Naive B cell (primary cell): ENCODE measurements around the gene TACC2. TPM values are rescaled to one million over a fixed set of nuclear protein-coding genes. Genes with fewer than 3 reads are reported as not detected.

Source experiments
- ATAC-seq, 2 donors: fragments of 150-1000 bp; cut with Tn5 transposase; 2 replicates each; pipeline ENCODE4 v1.10.0; 2021; ENCODE audit warnings: low read depth in 2 of 2, mild to moderate bottlenecking in 2 of 2, moderate library complexity in 2 of 2
- DNase-seq: peaks from one replicate; pipeline ENCODE4 v3.0.0; 2022
- H3K27ac Mint-ChIP-seq, 6 donors: one replicate each; pipeline ENCODE4 v1.8.0; 2020 to 2022; ENCODE audit warnings: mild to moderate bottlenecking in 6 of 6, mixed read lengths in 6 of 6, moderate library complexity in 5 of 6, inconsistent platforms in 2 of 6
- H3K27me3 Mint-ChIP-seq, 3 donors: one replicate each; pipeline ENCODE4 v1.8.0; 2021 to 2022; ENCODE audit warnings: mixed read lengths in 3 of 3, mild to moderate bottlenecking in 1 of 3
- H3K36me3 Mint-ChIP-seq, 2 donors: one replicate each; pipeline ENCODE4 v1.8.0; 2020 to 2022; ENCODE audit warnings: mixed read lengths in 2 of 2, inconsistent platforms in 1 of 2, mild to moderate bottlenecking in 1 of 2
- H3K4me1 Mint-ChIP-seq, 3 donors: one replicate each; pipeline ENCODE4 v1.8.0; 2020 to 2022; ENCODE audit warnings: mixed read lengths in 3 of 3, inconsistent platforms in 1 of 3, mild to moderate bottlenecking in 1 of 3, moderate library complexity in 1 of 3
- H3K4me3 Mint-ChIP-seq, 8 donors: one replicate each; pipeline ENCODE4 v1.8.0; 2020 to 2022; ENCODE audit warnings: mild to moderate bottlenecking in 8 of 8, mixed read lengths in 8 of 8, moderate library complexity in 8 of 8, inconsistent platforms in 2 of 8
- H3K9me3 Mint-ChIP-seq, 7 donors: one replicate each; pipeline ENCODE4 v1.8.0; 2020 to 2022; ENCODE audit warnings: mixed read lengths in 7 of 7, mild to moderate bottlenecking in 5 of 7, inconsistent platforms in 2 of 7, moderate library complexity in 1 of 7
- polyA plus RNA-seq, 6 donors: library from polyadenylated mRNA; unstranded; fragments of 300-500 nt; fragmentation: Illumina TruSeq; gene quantifications; one replicate each; pipeline ENCODE4 v1.2.3, GENCODE V29; 2021; ENCODE audit warnings: low read depth in 6 of 6

Gene TACC2
- polyA plus RNA-seq, 6 donors from 2014 or later = not detected

- peaks cover 0 to 5% (median 0%) of the 10 kb centered on the region in 3 donors for H3K4me1 Mint-ChIP-seq
- ATAC-seq (no peak), DNase-seq (no peak)
- no peak overlapping the region for H3K4me3 Mint-ChIP-seq
- H3K9me3 Mint-ChIP-seq = peaks cover 9 to 35% (median 21%) of the 10 kb centered on the region in 7 donors
- H3K27me3 Mint-ChIP-seq = peaks cover 28 to 54% (median 32%) of the 10 kb centered on the region in 3 donors
- no peak overlapping the region for H3K27ac Mint-ChIP-seq
- H3K36me3 Mint-ChIP-seq = peaks cover 6 to 11% of the 10 kb centered on the region in 2 donors
Observed at GRCh38 chr10:122265896-122266295, 276.9 kb downstream of the TACC2 start.

- no peak overlapping the region for H3K4me3 Mint-ChIP-seq
Observed at GRCh38 chr10:122267849-122268737, 279.1 kb downstream of the TACC2 start.

DNA sequence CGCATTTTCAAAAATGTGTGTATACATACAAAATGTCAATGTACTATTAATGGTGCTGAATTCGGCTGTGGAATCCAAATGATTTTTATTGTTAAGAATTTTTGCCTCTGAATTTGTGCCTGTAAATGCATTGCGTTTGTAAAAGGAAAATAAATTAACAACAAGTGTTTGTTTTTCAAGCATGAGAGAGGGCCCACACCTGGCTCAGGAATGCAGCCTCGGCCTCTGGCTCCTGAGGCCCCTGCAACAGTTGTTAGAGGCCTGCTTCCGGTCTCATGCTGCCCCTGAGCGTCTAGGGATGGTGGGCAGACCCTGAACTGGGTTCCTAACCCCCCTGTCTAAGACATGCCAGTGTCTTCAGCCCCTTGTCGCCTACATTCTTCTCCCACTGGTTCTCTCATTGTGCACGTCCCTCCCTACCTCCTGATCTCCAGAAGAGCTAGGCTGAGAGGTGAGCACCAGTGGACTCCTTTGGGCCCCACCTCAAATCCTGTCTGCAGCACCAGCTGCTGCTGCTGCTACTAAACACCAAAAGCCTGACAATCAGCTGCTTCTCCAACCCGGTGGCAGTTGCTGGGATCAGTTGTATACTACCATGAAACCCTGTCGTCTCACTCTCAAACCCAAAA lies 280.2 kb downstream of the TACC2 start:
- Mint-ChIP-seq H3K36me3 (no peaks in the 10 kb centered on the region), H3K27me3 (peaks cover 21 to 43% (median 34%) of the 10 kb centered on the region in 3 donors), H3K4me3 (no peak overlapping the region), H3K9me3 (peaks cover 0 to 9% (median under 1%) of the 10 kb centered on the region in 7 donors), H3K27ac (no peak overlapping the region), H3K4me1 (peaks cover 0 to 5% (median 0%) of the 10 kb centered on the region in 3 donors)
- no peak for DNase-seq
- ATAC-seq = no peak

More at GRCh38 chr10:122267849-122268737, 279.1 kb downstream of the TACC2 start:
- DNase-seq (peak; percentile 5), ATAC-seq (no peak)
- H3K9me3 Mint-ChIP-seq = peaks cover 6 to 20% (median 9%) of the 10 kb centered on the region in 7 donors
- H3K4me1 Mint-ChIP-seq = peaks cover 0 to 5% (median 0%) of the 10 kb centered on the region in 3 donors
- no peak overlapping the region for H3K27ac Mint-ChIP-seq
- peaks cover 32 to 54% (median 36%) of the 10 kb centered on the region in 3 donors for H3K27me3 Mint-ChIP-seq
- H3K36me3 Mint-ChIP-seq = peaks cover 4 to 8% of the 10 kb centered on the region in 2 donors

GRCh38 chr10:122271076-122271475 lies 282.1 kb downstream of the TACC2 start, which contains the start of gene BTBD16:
TSS of gene BTBD16 (plus strand) at chr10:122271296. CDS start at chr10:122275082, 3,786 bp downstream.
- no peaks in the 10 kb centered on the region for H3K9me3 Mint-ChIP-seq
- H3K4me3 Mint-ChIP-seq = peak within 1 kb of the TSS in 1 of 8 donors; percentile 9
- no peaks in the 10 kb centered on the region for H3K36me3 Mint-ChIP-seq
- peaks cover 0 to 5% (median 0%) of the 10 kb centered on the region in 3 donors for H3K4me1 Mint-ChIP-seq
- peaks cover 23 to 50% (median 27%) of the 10 kb centered on the region in 3 donors for H3K27me3 Mint-ChIP-seq
- no peak within 1 kb of the TSS for H3K27ac Mint-ChIP-seq
- DNase-seq (no peak), ATAC-seq (no peak)

DNA sequence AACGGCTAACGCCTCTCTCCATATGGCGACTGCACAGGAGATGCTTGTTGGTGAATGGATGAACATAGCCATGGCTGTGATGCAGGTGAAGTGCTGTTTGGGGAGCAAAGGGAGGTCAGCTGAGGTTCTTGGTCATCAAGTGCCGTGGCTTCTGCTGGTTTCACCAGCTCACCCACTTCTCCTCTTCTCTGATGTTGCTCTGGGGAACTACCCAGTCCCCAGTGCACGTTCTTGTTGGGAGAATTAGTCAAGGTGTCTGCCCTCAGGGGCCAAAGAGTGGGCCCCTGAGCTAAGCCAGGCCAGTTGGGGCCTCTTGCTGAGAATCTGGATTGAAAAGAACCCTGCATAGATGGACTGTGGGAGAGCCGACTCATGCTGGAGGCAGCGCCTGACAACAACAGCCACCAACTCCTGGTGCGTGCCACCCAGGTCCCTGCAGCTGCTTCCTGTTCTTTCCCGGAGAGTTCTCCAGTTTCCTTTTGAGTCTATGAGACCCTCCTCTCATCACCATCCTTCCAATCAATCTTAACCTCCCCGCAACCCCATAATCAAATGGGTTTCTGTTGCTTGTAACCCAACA lies 285.1 kb downstream of the TACC2 start:
- H3K36me3 Mint-ChIP-seq = no peaks in the 10 kb centered on the region
- DNase-seq (no peak), ATAC-seq (no peak)
- no peak overlapping the region for H3K4me3 Mint-ChIP-seq
- H3K4me1 Mint-ChIP-seq = no peaks in the 10 kb centered on the region
- H3K27me3 Mint-ChIP-seq = peaks cover 25 to 43% (median 28%) of the 10 kb centered on the region in 3 donors
- H3K27ac Mint-ChIP-seq = no peak overlapping the region
- no peaks in the 10 kb centered on the region for H3K9me3 Mint-ChIP-seq

DNA sequence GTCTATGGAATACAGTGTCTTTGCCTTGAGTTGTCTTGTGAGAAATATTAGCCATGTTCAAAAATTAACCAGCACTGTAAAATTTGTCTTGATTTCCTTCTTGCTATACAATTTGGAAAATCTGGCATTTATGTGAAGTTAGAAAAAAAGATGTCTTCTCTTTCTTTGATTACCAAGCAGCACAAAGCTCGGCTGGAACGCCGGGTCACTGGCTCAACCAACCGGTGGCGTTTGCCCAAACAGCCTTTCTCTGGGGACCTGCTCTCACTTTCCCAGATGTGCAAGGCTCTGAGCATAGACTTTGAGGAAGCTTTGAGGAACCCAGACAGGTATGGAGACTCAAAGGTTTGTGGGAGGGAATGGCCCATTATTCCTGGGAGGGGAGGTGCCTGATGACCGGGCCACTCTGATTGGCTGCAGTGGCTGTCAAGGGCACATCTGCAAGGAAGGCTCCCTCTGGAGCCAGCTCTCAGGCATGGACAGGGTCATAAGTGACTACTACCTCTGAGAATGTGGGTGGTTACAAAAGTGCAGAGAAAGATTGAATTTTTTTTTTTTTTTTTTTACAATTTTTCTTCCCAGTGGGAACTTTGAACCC lies 287.7 kb downstream of the TACC2 start:
- Mint-ChIP-seq H3K27me3 (peaks cover 27 to 44% (median 42%) of the 10 kb centered on the region in 3 donors), H3K4me1 (no peaks in the 10 kb centered on the region)

DNA sequence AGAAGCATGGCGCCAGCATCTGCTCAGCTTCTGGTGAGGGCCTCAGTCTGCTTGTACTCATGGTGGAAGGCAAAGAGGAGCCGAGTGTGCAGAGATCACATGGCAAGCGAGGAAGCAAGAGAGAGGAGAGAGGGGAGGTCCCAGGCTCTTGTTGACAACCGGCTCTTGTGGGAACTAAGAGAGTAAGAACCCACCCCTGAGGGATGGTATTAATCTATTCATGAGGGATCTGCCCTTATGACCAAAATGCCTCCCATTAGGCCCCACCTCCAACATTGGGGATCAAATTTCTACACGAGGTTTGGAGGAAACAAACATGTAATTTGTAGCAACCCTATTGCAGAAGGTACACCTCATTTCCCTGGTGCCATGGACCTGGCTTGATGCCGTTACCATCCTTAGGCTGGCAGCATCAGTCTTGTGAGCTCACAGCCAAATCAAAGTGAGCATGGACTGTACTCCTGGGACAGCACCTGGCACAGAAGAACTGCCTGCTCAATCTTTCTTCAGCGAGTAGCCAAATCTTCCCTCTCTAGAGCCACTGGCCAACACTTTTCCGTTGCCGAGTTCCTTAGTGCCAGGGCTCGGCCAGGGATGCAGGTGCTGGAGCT lies 288.7 kb downstream of the TACC2 start:
- no peaks in the 10 kb centered on the region for H3K4me1 Mint-ChIP-seq
- H3K27me3 Mint-ChIP-seq = peaks cover 35 to 53% (median 42%) of the 10 kb centered on the region in 3 donors
- ATAC-seq = no peak
- H3K27ac Mint-ChIP-seq = no peak overlapping the region
- DNase-seq = no peak
- peak overlapping the region in 1 of 8 donors; percentile 7 for H3K4me3 Mint-ChIP-seq
- H3K36me3 Mint-ChIP-seq = no peaks in the 10 kb centered on the region
- H3K9me3 Mint-ChIP-seq = no peaks in the 10 kb centered on the region

More for the DNA sequence above, 287.7 kb downstream of the TACC2 start:
- Mint-ChIP-seq H3K9me3 (no peaks in the 10 kb centered on the region), H3K4me3 (no peak overlapping the region), H3K27ac (no peak overlapping the region), H3K36me3 (no peaks in the 10 kb centered on the region)
- ATAC-seq (no peak), DNase-seq (no peak)

- Mint-ChIP-seq H3K36me3 (no peaks in the 10 kb centered on the region), H3K4me3 (no peak overlapping the region), H3K4me1 (no peaks in the 10 kb centered on the region), H3K27ac (no peak overlapping the region), H3K9me3 (no peaks in the 10 kb centered on the region), H3K27me3 (peaks cover 41 to 53% (median 42%) of the 10 kb centered on the region in 3 donors)
- ATAC-seq (no peak), DNase-seq (no peak)
Observed at GRCh38 chr10:122279725-122280141, 290.8 kb downstream of the TACC2 start.

- peaks cover 39 to 55% (median 41%) of the 10 kb centered on the region in 3 donors for H3K27me3 Mint-ChIP-seq
- no peaks in the 10 kb centered on the region for H3K4me1 Mint-ChIP-seq
- no peaks in the 10 kb centered on the region for H3K9me3 Mint-ChIP-seq
- ATAC-seq = no peak
- no peak overlapping the region for H3K27ac Mint-ChIP-seq
- H3K36me3 Mint-ChIP-seq = no peaks in the 10 kb centered on the region
- DNase-seq = no peak
- H3K4me3 Mint-ChIP-seq = no peak overlapping the region
Observed at GRCh38 chr10:122280156-122280555, 291.2 kb downstream of the TACC2 start.

GRCh38 chr10:122281018-122281626 lies 292.2 kb downstream of the TACC2 start:
- Mint-ChIP-seq H3K36me3 (no peaks in the 10 kb centered on the region), H3K9me3 (no peaks in the 10 kb centered on the region), H3K27ac (no peak overlapping the region), H3K27me3 (peaks cover 30 to 48% (median 41%) of the 10 kb centered on the region in 3 donors), H3K4me3 (no peak overlapping the region), H3K4me1 (no peaks in the 10 kb centered on the region)
- ATAC-seq (no peak), DNase-seq (no peak)

DNA sequence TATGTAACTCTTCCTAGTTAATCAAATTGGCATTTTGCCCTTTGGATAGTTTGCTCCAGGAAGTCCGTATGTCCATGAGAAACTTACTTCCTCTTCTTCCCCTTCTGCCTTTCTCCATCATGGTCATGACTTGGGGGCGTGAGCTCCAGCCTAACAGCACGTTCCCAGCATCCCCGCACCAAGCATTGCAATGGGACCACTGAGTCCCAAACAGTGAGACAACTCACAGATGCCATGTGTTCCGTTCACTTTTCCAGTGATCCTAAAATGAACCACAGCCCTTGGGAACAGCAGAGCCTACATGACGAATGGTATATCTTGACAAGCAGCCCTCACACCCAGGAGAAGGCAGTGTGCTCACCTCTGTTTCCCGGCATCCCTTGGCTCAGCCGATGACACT lies 292.8 kb downstream of the TACC2 start:
- ATAC-seq = no peak
- no peaks in the 10 kb centered on the region for H3K36me3 Mint-ChIP-seq
- peaks cover 30 to 52% (median 45%) of the 10 kb centered on the region in 3 donors for H3K27me3 Mint-ChIP-seq
- H3K27ac Mint-ChIP-seq = no peak overlapping the region
- H3K4me1 Mint-ChIP-seq = no peaks in the 10 kb centered on the region
- DNase-seq = no peak
- no peak overlapping the region for H3K4me3 Mint-ChIP-seq
- H3K9me3 Mint-ChIP-seq = no peaks in the 10 kb centered on the region

GRCh38 chr10:122282253-122282671 lies 293.3 kb downstream of the TACC2 start:
- DNase-seq = no peak
- Mint-ChIP-seq H3K4me1 (no peaks in the 10 kb centered on the region), H3K9me3 (no peaks in the 10 kb centered on the region), H3K4me3 (no peak overlapping the region), H3K36me3 (no peaks in the 10 kb centered on the region), H3K27me3 (peaks cover 30 to 57% (median 51%) of the 10 kb centered on the region in 3 donors), H3K27ac (peak overlapping the region in 1 of 6 donors; percentile 52)
- no peak for ATAC-seq
